ENCODE results near the gene UGDH. TPM values are rescaled to one million over a fixed set of nuclear protein-coding genes. Genes with fewer than 3 reads are reported as not detected.

UGDH gene
- total and polyA plus RNA-seq, 2 of the 8 experiments (the other 6 are each of a cell fraction or from before 2014, with no cell fraction given), result 32.0 to 128 TPM

DNA sequence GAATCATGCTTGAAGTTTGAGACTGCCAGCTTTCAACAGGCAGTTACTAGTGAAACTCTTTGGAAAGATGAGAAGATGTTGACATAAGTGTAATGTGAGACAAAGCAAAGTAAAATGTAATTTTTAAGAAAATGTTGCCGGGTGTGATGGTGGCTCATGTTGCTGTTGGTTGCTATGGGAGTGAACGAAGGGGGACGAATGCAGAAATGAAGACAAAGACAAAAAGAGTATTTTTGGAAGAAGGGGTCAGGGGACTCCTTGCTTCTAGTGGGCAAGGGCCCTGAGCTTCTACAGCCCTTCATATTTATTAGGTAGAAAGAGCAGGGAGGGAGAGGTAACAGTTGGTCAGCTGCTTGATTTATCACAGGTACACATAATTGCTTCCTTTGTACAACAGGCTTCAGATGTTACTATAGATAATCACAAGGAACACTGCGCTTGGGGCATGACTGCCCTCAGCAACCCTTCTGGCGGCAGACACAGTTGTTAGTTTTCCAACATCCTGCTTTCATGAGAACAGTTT lies 11.9 kb upstream of the UGDH start:
- Histone ChIP-seq H3K79me2 (ENCODE audit: control insufficient read depth in 1 of 2, insufficient read depth in 2 of 2, low read length in 2 of 2) (no peaks in the 10 kb centered on the region), H2BK5ac (ENCODE audit: low read depth, low read length) (no peak overlapping the region), H2BK120ac (replicated peaks; ENCODE audit: low read depth, low read length) (no peak overlapping the region), H4K8ac (ENCODE audit: extremely low read depth, insufficient read depth, low read length) (no peak overlapping the region), H3K56ac (replicated peaks; ENCODE audit: insufficient read length, low read depth, low read length) (no peak overlapping the region), H4K20me1 (replicated peaks in 1 of 2; ENCODE audit: control insufficient read depth in 1 of 2, insufficient read depth in 2 of 2, low read length in 2 of 2) (peaks cover 0 to 1% of the 10 kb centered on the region in 2 experiments), H3K36me3 (ENCODE audit: control insufficient read depth in 2 of 4, insufficient read depth in 4 of 4, low read length in 3 of 4) (peaks cover 0 to 12% (median 3%) of the 10 kb centered on the region in 4 experiments; a peak in 4 of 8 replicates), H3K4me3 (ENCODE audit: extremely low read depth in 1 of 4, insufficient read depth in 2 of 4, low read depth in 3 of 4, low read length in 4 of 4) (no peak overlapping the region), H3K79me1 (ENCODE audit: low read depth, low read length) (no peaks in the 10 kb centered on the region), H3K4ac (replicated peaks; ENCODE audit: insufficient read length, low read depth, low read length) (no peak overlapping the region), H2BK12ac (ENCODE audit: low read depth, low read length) (no peak overlapping the region), H2AFZ (ENCODE audit: low read length) (no peak overlapping the region), H2BK15ac (ENCODE audit: low read length) (no peak overlapping the region), H3K27me3 (replicated peaks in 1 of 4; ENCODE audit: control insufficient read depth in 3 of 4, extremely low read depth in 1 of 4, insufficient read depth in 3 of 4, low read length in 3 of 4) (no peaks in the 10 kb centered on the region), H3K9me3 (ENCODE audit: insufficient read depth in 2 of 2, low read depth in 1 of 2, low read length in 1 of 2) (peaks cover 0 to under 1% of the 10 kb centered on the region in 2 experiments; a peak in 1 of 4 replicates), H3K14ac (ENCODE audit: insufficient read length) (no peak overlapping the region), H3K9ac (replicated peaks in 1 of 4; ENCODE audit: extremely low read depth in 1 of 4, low read depth in 3 of 4, low read length in 3 of 4) (no peak overlapping the region), H3K18ac (ENCODE audit: extremely low read depth, low read length) (no peak overlapping the region), H2BK20ac (ENCODE audit: low read length) (no peak overlapping the region), H3K23ac (ENCODE audit: insufficient read length) (no peak overlapping the region), H3K27ac (ENCODE audit: low read depth, low read length) (no peak overlapping the region), H3K4me1 (replicated peaks in 1 of 4; ENCODE audit: control insufficient read depth in 3 of 4, insufficient read depth in 4 of 4, low read length in 3 of 4) (peaks cover 0 to 9% (median 3%) of the 10 kb centered on the region in 4 experiments; a peak in 2 of 7 replicates), H3K4me2 (ENCODE audit: insufficient read depth in 1 of 2, low read depth in 2 of 2, low read length in 2 of 2) (no peak overlapping the region), H4K91ac (replicated peaks; ENCODE audit: insufficient read length, low read length) (no peak overlapping the region), H2AK5ac (ENCODE audit: low read depth, low read length) (no peak overlapping the region), H3K23me2 (ENCODE audit: low read depth, low read length) (no peaks in the 10 kb centered on the region), H4K5ac (ENCODE audit: insufficient read length, low read depth, low read length) (no peak overlapping the region)
- WGBS, 2 experiments (ENCODE audit: extremely low coverage in 1 of 2, insufficient coverage in 1 of 2, insufficient read length in 1 of 2, insufficient replicate concordance in 2 of 2, low coverage in 1 of 2, low lambda C conversion rate in 2 of 2, missing lambda C conversion rate in 1 of 2), result 94% methylated on average over 5 of the region's 5 CpGs; no CpG with 5 or more reads in 1 of the 2 experiments
- CTCF ChIA-PET (ENCODE audit: partially characterized antibody), result no interaction called here
- DNase-seq (ENCODE audit: low read depth in 1 of 2, low spot score in 2 of 2) (no peak), FAIRE-seq (no peak)
- TF ChIP-seq, protein P1, sequence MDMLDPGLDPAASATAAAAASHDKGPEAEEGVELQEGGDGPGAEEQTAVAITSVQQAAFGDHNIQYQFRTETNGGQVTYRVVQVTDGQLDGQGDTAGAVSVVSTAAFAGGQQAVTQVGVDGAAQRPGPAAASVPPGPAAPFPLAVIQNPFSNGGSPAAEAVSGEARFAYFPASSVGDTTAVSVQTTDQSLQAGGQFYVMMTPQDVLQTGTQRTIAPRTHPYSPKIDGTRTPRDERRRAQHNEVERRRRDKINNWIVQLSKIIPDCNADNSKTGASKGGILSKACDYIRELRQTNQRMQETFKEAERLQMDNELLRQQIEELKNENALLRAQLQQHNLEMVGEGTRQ (IDR thresholded peaks at IDR 0.05; ENCODE audit: low read length), result no peak
- TF ChIP-seq POLR2AphosphoS5 (IDR thresholded peaks at IDR 0.05; ENCODE audit: low read depth, low read length), result no peak
- TF ChIP-seq, protein P2, sequence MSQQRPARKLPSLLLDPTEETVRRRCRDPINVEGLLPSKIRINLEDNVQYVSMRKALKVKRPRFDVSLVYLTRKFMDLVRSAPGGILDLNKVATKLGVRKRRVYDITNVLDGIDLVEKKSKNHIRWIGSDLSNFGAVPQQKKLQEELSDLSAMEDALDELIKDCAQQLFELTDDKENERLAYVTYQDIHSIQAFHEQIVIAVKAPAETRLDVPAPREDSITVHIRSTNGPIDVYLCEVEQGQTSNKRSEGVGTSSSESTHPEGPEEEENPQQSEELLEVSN (IDR thresholded peaks at IDR 0.05), result no peak
- POLR2A ChIA-PET (ENCODE audit: partially characterized antibody), result interaction anchor here (0.6 kb wide), 1 partner anchor 58 kb away, joined by 3 read pairs; no protein-coding TSS in a partner anchor

All from H1 (cell line).